C4-2B (cell line): Measurements from ENCODE around the gene ATP2A3.
"Not testable (repeated sequence)": the region's sequence is repeated elsewhere in the genome, so short reads cannot be mapped to it uniquely, and the experiment has no call there.

Experiments
- H3K27ac ChIP-seq: fragments of 450-650 bp; 2 replicates; pipeline ENCODE4 v1.5.1; 2017
- CTCF ChIP-seq: fragments of 450-650 bp; conservative IDR thresholded peaks from 2 replicates; pipeline ENCODE4 v1.5.1; 2017; ENCODE audit warnings: mild to moderate bottlenecking
- ZFX ChIP-seq: fragments of 450-650 bp; IDR thresholded peaks from 2 replicates; pipeline ENCODE4 v1.6.1; 2017

Gene ATP2A3

GRCh38 chr17:4001048-4001590 is 36.9 kb upstream of the ATP2A3 start:
- H3K27ac ChIP-seq, result no peak overlapping the region
- TF ChIP-seq CTCF (no peak), ZFX (no peak)

- no peak overlapping the region for H3K27ac ChIP-seq
- no peak for TF ChIP-seq CTCF
- no peak for TF ChIP-seq ZFX
These were observed 34.2 kb upstream of the ATP2A3 start for GRCh38 chr17:3998436-3998835.

- TF ChIP-seq ZFX (no peak), CTCF (no peak)
- no peak overlapping the region for H3K27ac ChIP-seq
These were observed 30.8 kb upstream of the ATP2A3 start for GRCh38 chr17:3995067-3995466.

- TF ChIP-seq ZFX, result no peak
- TF ChIP-seq CTCF, result no peak
- H3K27ac ChIP-seq, result no peak overlapping the region
These were observed 30.0 kb upstream of the ATP2A3 start for GRCh38 chr17:3994221-3994576.

GRCh38 chr17:3993493-3994220 is 29.4 kb upstream of the ATP2A3 start:
- TF ChIP-seq ZFX (no peak), CTCF (no peak)

GRCh38 chr17:3992370-3992769 is 28.1 kb upstream of the ATP2A3 start:
- H3K27ac ChIP-seq, result no peak overlapping the region
- TF ChIP-seq CTCF, result no peak
- TF ChIP-seq ZFX, result no peak

More at GRCh38 chr17:3993493-3994220, 29.4 kb upstream of the ATP2A3 start:
- no peak overlapping the region for H3K27ac ChIP-seq

- H3K27ac ChIP-seq, result not testable (repeated sequence)
These were observed 27.5 kb upstream of the ATP2A3 start for GRCh38 chr17:3991699-3992098.
